ENCODE measurements around the gene PGR.

The PGR gene
- total RNA-seq: 0 reads per million in 9 experiments

DNA sequence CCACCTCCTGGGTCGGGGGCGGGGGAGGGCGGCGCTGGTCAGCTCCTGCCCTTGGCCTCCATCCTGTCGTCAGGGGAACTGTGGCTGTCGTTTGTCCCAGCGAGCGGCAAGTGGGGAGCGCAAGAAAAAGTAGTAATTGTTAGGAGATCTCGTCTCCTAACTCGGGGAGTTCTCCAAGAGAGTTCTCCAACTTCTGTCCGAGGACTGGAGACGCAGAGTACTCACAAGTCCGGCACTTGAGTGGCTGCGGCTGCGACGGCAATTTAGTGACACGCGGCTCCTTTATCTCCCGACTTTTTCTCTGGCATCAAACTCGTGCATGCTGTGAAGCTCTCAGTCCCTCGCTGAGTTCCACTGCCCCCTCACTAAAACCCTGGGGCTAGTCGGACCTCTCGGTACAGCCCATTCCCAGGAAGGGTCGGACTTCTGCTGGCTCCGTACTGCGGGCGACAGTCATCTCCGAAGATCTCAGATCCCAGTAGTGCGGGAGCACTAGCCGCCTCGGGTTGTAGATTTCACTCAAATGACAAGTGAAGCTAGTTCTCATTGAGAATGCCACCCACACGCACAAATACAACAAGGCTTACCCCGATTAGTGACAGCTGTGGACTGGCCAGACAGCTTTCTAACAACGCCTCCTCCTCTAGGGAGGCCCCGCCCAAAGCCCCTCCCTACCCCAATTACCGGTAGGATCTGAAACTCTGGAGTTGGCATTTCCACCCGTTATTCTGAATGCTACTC, at the start of gene PGR:
Gene PGR (minus strand): TSS at position 611 of the 741 bp plus-strand sequence. CDS start 743 bp downstream, outside the sequence.
- DNase-seq (no peak), ATAC-seq (replicated peaks) (no peak)
- H3K4me3 Mint-ChIP-seq: no peak within 1 kb of the TSS
- H3K27me3 Mint-ChIP-seq: peaks cover 8 to 24% of the 10 kb centered on the region in 2 donors
- peaks cover 3% of the 10 kb centered on the region for H3K36me3 Mint-ChIP-seq (ENCODE audit: insufficient read depth)
- no peak within 1 kb of the TSS for H3K27ac Mint-ChIP-seq
- H3K9me3 Mint-ChIP-seq: peaks cover 0 to 1% of the 10 kb centered on the region in 2 donors
- no peaks in the 10 kb centered on the region for H3K4me1 Mint-ChIP-seq (ENCODE audit: low read depth in 2 of 2)

DNA sequence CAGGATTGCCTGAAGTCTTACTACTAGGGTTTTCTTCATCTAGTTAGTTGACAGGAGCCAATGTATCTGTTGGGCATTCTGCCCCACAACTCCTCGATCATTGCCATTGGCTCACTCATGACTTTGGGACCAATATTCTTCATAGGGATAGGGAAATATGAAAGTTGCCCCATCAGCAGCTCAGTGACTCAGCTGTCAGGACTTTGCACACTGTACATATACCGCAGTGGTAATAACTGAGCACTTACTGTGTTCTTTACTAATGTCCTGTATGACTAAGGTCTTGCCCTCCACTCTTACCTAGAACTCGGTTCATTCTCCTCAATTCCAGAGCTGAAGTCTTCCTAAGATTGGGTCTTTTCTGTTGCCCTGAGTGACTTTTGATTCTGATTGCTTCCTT, 46.8 kb upstream of the PGR start:
- Mint-ChIP-seq H3K4me3 (no peak overlapping the region), H3K36me3 (ENCODE audit: insufficient read depth) (no peaks in the 10 kb centered on the region), H3K9me3 (peaks cover 3 to 14% of the 10 kb centered on the region in 2 donors), H3K27ac (no peak overlapping the region), H3K27me3 (no peaks in the 10 kb centered on the region), H3K4me1 (ENCODE audit: low read depth in 2 of 2) (no peaks in the 10 kb centered on the region)
- no peak for DNase-seq
- no peak for ATAC-seq (replicated peaks)

DNA sequence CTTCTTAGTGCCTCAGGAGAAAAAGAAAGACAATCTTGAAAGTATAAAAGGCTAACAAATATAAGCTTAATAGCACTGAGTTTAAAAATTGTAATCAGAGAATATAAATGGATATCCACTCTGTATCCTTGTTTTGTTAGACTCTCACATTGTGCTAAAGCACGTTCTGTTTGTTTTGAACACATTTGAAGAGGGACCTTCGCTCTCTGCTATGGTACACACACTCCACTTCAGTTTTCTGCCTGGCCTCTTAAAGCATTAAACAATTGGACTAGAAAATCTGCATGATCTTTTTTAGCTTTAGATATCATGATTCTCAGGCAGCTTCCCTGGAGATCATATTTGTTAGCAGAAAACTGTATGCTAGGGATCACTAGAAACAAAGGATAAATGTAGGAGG, 40.3 kb upstream of the PGR start:
- ATAC-seq (replicated peaks): no peak
- H3K4me1 Mint-ChIP-seq (ENCODE audit: low read depth in 2 of 2): no peaks in the 10 kb centered on the region

DNA sequence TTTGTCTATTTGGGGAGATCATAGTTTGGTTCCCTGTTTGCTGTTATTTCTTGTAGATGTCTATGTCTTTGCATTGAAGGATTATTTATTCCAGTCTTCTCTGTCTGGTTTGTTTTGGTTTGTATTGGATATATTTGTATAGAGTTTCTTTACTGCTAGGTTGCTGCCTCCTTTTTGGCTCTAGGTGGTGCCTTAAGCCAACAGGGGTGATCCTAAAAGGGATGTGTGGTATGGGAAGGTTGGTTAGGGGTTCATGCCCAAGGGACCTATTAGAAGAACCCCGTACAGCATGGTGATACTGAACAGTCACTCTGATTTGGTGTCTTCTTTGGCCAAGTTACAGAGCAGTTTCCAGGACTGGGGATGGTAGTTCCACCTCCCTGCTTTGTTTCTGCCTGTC, 36.4 kb upstream of the PGR start:
- DNase-seq: no peak
- H3K9me3 Mint-ChIP-seq: peaks cover 7 to 32% of the 10 kb centered on the region in 2 donors

More for the DNA sequence above, 40.3 kb upstream of the PGR start:
- no peaks in the 10 kb centered on the region for H3K36me3 Mint-ChIP-seq (ENCODE audit: insufficient read depth)
- H3K9me3 Mint-ChIP-seq: peaks cover 7 to 14% of the 10 kb centered on the region in 2 donors
- no peak overlapping the region for H3K27ac Mint-ChIP-seq
- no peak overlapping the region for H3K4me3 Mint-ChIP-seq
- no peaks in the 10 kb centered on the region for H3K27me3 Mint-ChIP-seq
- DNase-seq: no peak

DNA sequence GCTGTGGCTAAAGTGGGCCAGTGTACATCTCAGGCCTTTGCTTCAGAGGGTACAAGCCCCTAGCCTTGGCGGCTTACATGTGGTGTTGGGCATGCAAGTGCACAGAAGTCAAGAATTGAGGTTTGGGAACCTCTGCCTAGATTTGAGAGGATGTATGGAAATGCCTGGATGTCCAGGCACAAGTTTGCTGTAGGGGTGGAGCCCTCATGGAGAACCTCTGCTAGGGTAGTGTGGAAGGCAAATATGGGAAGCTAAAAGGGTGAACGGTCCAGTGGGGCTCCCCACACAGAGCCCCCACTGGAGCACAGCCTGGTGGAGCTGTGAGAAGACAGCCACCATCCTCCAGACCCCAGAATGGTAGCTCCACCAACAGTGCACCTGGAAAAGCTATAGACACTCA, 28.5 kb upstream of the PGR start:
- H3K9me3 Mint-ChIP-seq: peaks cover 4 to 48% of the 10 kb centered on the region in 2 donors
- no peaks in the 10 kb centered on the region for H3K36me3 Mint-ChIP-seq (ENCODE audit: insufficient read depth)
- no peak overlapping the region for H3K27ac Mint-ChIP-seq
- no peaks in the 10 kb centered on the region for H3K4me1 Mint-ChIP-seq (ENCODE audit: low read depth in 2 of 2)
- ATAC-seq (replicated peaks): no peak
- H3K27me3 Mint-ChIP-seq: no peaks in the 10 kb centered on the region
- no peak for DNase-seq
- H3K4me3 Mint-ChIP-seq: no peak overlapping the region

More for the DNA sequence above, 36.4 kb upstream of the PGR start:
- H3K4me1 Mint-ChIP-seq (ENCODE audit: low read depth in 2 of 2): no peaks in the 10 kb centered on the region
- H3K36me3 Mint-ChIP-seq (ENCODE audit: insufficient read depth): no peaks in the 10 kb centered on the region
- H3K27me3 Mint-ChIP-seq: no peaks in the 10 kb centered on the region
- ATAC-seq (replicated peaks): no peak
- H3K27ac Mint-ChIP-seq: no peak overlapping the region
- no peak overlapping the region for H3K4me3 Mint-ChIP-seq

DNA sequence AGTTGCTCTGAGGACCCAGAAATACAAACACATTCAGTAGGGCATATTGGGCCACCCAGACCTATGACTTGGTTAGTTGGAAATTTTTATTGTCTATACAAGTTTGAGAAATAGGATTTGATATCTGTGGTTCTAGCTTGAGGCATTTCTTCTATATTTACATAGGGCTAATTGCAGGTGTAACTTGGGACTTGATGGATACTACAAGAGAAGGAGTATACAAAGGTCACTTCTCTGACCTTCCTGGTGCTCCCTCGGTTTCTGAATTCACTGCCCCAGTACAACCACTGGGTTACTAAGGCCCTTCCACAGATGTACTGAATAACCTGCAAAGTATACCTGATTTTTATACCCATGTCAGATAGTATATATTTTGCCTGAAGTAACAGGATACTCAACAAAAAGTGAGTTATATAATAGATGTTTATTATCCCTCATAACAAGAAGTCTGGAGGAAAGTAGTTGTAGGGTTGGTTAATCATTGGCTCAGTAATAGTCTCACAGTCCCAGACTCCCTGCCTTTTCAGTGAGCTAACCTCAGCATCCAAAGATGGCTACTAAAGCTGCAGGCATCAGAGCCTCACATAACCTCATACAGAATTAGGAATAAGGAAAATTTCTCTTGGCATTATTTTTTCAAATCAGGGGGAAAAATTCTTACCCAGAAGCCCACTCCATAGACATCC, 8.8 kb upstream of the PGR start:
- ATAC-seq (replicated peaks) (no peak), DNase-seq (no peak)
- H3K27ac Mint-ChIP-seq: no peak overlapping the region
- H3K4me3 Mint-ChIP-seq: no peak overlapping the region
- no peaks in the 10 kb centered on the region for H3K36me3 Mint-ChIP-seq (ENCODE audit: insufficient read depth)
- no peaks in the 10 kb centered on the region for H3K4me1 Mint-ChIP-seq (ENCODE audit: low read depth in 2 of 2)
- no peaks in the 10 kb centered on the region for H3K27me3 Mint-ChIP-seq
- no peaks in the 10 kb centered on the region for H3K9me3 Mint-ChIP-seq

DNA sequence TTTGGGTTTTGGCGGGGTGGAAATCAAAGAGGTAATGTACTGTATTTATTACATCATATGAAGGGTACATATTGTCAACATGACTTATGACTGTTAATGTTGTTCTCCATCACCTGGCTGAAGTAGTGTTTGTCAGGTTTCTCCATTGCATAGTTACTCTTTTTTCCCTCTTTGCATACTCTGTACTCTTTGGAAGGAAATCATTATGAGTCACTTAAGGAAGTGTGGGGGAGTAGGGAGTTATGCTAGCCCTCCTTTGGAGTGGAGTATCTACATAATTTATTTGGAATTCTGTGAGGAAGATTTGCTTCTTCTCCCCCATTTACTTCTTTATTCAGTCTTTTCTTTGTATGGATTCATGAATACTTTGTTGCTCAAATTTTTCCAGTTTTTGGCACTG, 3.6 kb upstream of the PGR start:
- no peak for ATAC-seq (replicated peaks)
- Mint-ChIP-seq H3K36me3 (ENCODE audit: insufficient read depth) (peaks cover 3% of the 10 kb centered on the region), H3K27me3 (peaks cover 0 to 14% of the 10 kb centered on the region in 2 donors), H3K4me1 (ENCODE audit: low read depth in 2 of 2) (no peaks in the 10 kb centered on the region), H3K27ac (no peak overlapping the region), H3K9me3 (peaks cover 0 to 1% of the 10 kb centered on the region in 2 donors), H3K4me3 (no peak overlapping the region)
- DNase-seq: no peak

DNA sequence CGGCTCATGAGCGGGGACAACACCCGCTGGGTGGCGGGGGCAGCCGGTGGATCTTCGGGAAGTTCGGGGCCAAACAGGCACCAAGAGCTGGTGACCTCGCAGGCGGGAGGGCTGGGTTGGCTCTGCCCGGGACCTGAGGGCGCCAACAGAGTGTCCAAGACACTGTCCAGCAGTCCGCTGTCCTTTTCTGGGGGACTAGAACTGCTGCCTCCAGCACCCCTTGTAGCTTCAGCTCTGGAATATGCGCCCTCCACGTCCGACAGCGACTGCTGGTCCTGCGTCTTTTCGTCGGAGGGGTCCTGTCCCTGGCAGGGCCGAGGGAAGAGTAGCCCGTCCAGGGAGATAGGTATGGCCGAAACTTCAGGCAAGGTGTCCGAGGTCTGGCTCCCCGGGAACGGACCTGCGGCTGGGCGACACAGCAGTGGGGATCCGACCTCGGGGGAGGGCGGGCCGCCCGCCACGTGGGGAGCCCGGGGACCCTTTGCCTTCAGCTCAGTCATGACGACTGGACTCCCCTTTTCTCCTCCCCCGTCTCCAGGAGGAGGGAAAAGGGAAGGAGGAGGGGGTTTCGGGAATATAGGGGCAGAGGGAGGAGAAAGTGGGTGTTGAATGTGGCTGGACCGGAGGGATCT, 926 bp downstream of the PGR start:
- Mint-ChIP-seq H3K4me1 (ENCODE audit: low read depth in 2 of 2) (no peaks in the 10 kb centered on the region), H3K27ac (no peak overlapping the region), H3K4me3 (no peak overlapping the region), H3K9me3 (peaks cover 1% of the 10 kb centered on the region in 2 donors), H3K27me3 (peaks cover 8 to 24% of the 10 kb centered on the region in 2 donors), H3K36me3 (ENCODE audit: insufficient read depth) (peaks cover 3% of the 10 kb centered on the region)
- no peak for ATAC-seq (replicated peaks)
- DNase-seq: no peak

DNA sequence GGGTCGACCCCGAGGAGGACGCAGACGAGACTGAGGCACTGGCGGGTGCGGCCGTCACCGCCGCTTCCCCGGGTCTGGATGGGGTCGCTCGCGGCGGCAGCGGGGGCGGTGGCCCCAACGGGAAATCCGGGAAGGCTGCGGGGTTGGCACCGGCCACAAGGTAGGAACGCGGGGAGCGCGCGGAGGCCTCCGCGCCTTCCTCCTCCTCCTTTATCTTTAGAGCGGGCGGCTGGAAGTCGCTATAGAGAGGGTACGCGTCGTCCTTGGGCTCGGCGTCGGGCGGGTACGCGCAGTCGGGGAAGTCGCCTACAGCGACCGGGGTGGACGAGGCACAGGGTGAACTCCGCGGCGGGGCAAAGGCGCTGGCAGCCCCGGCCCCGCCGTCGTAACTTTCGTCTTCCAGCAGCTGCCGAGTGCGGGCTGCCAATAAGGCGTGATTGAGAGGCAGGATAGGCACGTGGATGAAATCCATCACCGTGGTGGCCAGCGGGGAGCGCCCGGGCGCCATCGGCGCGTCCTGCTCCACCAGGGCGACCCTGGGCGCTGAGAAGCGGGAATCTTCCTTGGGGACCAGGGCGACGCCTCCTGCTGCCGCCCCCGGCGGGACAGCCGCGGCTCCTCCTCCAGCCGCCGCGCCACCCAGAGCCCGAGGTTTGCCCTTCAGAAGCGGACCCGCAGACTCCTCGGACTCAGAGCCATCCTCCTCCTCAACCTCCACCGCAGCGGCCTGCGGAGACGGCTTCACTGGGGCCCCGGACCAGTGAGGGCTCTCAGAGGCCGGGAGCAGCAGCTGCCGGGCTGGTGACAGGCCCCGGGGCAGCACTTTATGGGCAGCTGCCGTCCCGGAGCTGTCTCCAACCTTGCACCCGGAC, 1.7 kb downstream of the PGR start:
- Mint-ChIP-seq H3K9me3 (peaks cover 5 to 7% of the 10 kb centered on the region in 2 donors), H3K27ac (no peak overlapping the region), H3K4me3 (no peak overlapping the region), H3K36me3 (ENCODE audit: insufficient read depth) (peaks cover 3% of the 10 kb centered on the region), H3K27me3 (peaks cover 8 to 24% of the 10 kb centered on the region in 2 donors), H3K4me1 (ENCODE audit: low read depth in 2 of 2) (no peaks in the 10 kb centered on the region)
- ATAC-seq (replicated peaks) (no peak), DNase-seq (no peak)

DNA sequence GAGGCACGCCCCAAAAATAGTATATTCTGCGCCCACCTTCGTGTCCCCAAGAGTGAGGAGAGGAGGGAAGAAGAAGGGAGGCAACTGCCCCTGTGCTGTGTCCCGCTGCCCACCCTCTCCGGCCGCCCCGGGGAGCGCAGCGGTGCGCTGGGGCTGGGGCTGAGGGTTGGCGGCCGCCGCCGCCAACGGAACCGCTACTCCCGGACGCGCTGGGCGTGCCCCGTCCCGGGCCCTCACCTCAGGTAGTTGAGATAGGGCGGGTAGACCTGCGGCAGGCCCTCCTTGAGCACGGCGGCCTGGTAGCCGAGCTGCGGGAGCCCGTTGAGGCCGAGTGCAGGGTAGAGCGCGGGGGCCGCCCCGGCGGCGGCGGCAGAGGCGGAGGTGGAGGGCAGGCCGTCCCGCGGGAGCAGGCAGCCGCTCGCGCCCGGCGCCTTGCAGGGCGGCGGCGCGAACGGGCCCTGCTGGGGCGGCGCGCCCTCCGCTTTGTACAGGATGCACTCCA, 2.4 kb downstream of the PGR start:
- no peak overlapping the region for H3K4me3 Mint-ChIP-seq
- no peak for ATAC-seq (replicated peaks)

DNA sequence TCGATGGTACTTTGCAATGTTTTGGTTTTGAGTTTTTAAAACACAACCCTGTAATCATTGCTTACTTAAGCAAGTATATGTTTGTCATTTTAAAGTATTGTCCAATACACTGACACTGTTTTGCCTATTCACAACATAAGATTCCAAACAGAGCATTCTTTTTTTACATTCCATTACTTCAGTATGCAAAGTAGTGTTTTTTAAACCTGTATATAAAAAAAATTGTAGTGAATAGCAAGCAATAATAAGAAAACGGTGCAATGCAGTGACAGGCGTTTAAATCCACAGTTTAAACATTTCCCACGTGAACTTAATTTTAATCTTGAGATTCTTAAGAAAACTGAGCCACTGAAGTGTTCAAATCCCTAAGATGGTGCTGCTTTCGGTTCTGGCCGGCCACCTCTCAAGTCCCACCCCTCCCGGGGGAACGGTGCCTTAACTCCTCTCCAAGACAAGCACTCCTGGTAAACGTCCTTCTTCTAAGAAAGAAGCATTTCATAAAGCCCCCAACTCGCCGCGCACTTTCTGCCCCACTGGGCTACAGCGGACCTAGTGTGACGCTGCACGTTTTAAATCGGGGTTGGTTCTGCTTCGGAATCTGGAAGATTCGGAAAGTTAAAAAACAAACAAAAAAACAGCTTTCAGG, 2.9 kb downstream of the PGR start:
- H3K4me1 Mint-ChIP-seq (ENCODE audit: low read depth in 2 of 2): no peaks in the 10 kb centered on the region
- no peak overlapping the region for H3K27ac Mint-ChIP-seq
- DNase-seq (no peak), ATAC-seq (replicated peaks) (no peak)
- peaks cover 8 to 24% of the 10 kb centered on the region in 2 donors for H3K27me3 Mint-ChIP-seq
- peaks cover 3% of the 10 kb centered on the region for H3K36me3 Mint-ChIP-seq (ENCODE audit: insufficient read depth)
- peaks cover 7 to 9% of the 10 kb centered on the region in 2 donors for H3K9me3 Mint-ChIP-seq
- no peak overlapping the region for H3K4me3 Mint-ChIP-seq

More for the DNA sequence above, 2.4 kb downstream of the PGR start:
- Mint-ChIP-seq H3K36me3 (ENCODE audit: insufficient read depth) (peaks cover 3% of the 10 kb centered on the region), H3K4me1 (ENCODE audit: low read depth in 2 of 2) (no peaks in the 10 kb centered on the region), H3K27me3 (peaks cover 8 to 24% of the 10 kb centered on the region in 2 donors), H3K27ac (no peak overlapping the region), H3K9me3 (peaks cover 7 to 9% of the 10 kb centered on the region in 2 donors)
- no peak for DNase-seq

DNA sequence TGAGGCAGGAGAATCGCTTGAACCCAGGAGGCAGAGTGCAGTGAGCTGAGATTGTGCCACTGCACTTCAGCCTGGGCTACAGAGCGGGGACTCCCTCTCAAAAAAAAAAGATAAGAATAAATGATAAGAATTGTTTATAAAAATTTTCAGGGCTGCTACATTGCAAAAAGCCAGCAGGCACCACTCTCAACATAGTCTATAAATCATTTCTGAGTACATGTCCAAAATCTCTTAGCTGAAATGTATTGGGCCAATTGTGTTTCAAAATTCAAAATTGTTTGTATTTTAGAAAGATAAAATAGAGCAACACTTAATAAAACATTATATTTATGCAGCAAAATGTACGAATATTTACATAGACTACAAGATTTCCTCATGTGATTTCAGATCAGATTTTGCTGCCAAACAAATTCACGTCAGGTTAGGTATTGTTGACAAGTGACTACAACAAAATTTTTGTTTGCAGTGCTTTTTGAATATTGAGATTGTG, 13.9 kb downstream of the PGR start:
- no peak for ATAC-seq (replicated peaks)
- no peak for DNase-seq
- no peak overlapping the region for H3K27ac Mint-ChIP-seq
- H3K36me3 Mint-ChIP-seq (ENCODE audit: insufficient read depth): no peaks in the 10 kb centered on the region
- no peaks in the 10 kb centered on the region for H3K4me1 Mint-ChIP-seq (ENCODE audit: low read depth in 2 of 2)
- H3K9me3 Mint-ChIP-seq: peaks cover 5 to 18% of the 10 kb centered on the region in 2 donors
- H3K4me3 Mint-ChIP-seq: no peak overlapping the region
- H3K27me3 Mint-ChIP-seq: no peaks in the 10 kb centered on the region
